HepG2 (cell line): ENCODE measurements around the gene SLC25A18.

ENCODE experiments used
- ARID2 ChIP-seq: sonication (generic); formaldehyde crosslinking; IDR thresholded peaks from 2 replicates; pipeline ENCODE4 v1.8.1; 2022; ENCODE audit warnings: mild to moderate bottlenecking, missing genetic modification reagents, borderline replicate concordance
- RBM22 ChIP-seq: fragments of 200-400 bp; formaldehyde crosslinking; optimal IDR thresholded peaks from 2 replicates; pipeline ENCODE3; 2017; ENCODE audit warnings: mild to moderate bottlenecking, low read length, moderate library complexity
- TF ChIP-seq, protein P1 (sequence below): IDR thresholded peaks from 2 replicates; pipeline ENCODE4 v1.6.1; 2012; ENCODE audit warnings: inconsistent platforms

DNA sequence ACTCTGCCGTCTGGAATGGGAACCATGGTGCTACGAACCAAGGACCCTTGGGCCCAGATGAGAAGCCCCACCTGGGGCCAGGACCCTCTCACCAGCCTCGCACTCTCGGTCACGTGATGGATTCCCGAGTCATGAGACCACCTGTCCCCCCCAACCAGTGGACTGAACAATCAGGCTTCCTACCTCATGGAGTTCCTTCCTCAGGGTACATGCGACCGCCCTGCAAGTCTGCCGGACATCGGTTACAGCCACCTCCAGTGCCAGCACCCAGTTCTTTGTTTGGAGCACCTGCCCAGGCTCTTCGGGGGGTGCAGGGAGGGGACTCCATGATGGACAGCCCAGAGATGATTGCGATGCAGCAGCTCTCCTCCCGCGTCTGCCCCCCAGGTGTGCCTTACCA lies 20.8 kb upstream of the SLC25A18 start:
- TF ChIP-seq ARID2 (CRISPR knock-in tag) (no peak), RBM22 (no peak)
- TF ChIP-seq, protein P1, sequence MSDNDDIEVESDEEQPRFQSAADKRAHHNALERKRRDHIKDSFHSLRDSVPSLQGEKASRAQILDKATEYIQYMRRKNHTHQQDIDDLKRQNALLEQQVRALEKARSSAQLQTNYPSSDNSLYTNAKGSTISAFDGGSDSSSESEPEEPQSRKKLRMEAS: no peak
